ENCODE measurements around the gene BMAL2. TPM values are rescaled to one million over a fixed set of nuclear protein-coding genes. Genes with fewer than 3 reads are reported as not detected.

The BMAL2 gene
- total RNA-seq, 1 donor from 2014 or later, result 62.2 TPM

- no peak for DNase-seq
Observed at GRCh38 chr12:27359578-27360340, 27.1 kb downstream of the BMAL2 start.

- DNase-seq, result no peak
Observed at GRCh38 chr12:27361372-27361771, 28.7 kb downstream of the BMAL2 start.

- no peak for DNase-seq
Observed at GRCh38 chr12:27366621-27367020, 34.0 kb downstream of the BMAL2 start.

DNA sequence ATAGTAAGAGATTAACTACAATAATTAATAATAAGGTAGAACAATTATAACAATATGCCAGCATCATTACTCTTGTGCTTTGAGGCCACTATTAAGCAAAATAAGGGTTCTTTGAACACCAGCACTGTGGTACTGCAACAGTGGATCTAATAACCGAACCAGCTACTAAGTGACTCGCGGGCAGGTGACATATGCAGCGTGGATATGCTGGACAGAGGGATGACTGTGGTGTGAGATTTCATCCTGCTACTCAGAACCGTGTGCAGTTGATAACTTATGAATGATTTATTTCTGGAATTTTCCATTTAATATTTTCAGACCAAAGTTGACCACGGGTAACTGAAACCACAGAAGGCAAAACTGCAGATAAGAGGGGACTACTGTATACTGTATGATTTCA, 34.4 kb downstream of the BMAL2 start:
- DNase-seq, result no peak

GRCh38 chr12:27382171-27382795, 49.6 kb downstream of the BMAL2 start:
- DNase-seq, result no peak

Other genes with a start within 250 kb of the BMAL2 start
- 23.1 TPM for gene STK38L, start 88.5 kb upstream of the BMAL2 start, total RNA-seq
- 0.78 TPM for gene SMCO2, start 113.9 kb downstream of the BMAL2 start, total RNA-seq
- 108 TPM for gene PPFIBP1, start 191.4 kb downstream of the BMAL2 start, total RNA-seq

Data from occipital lobe (tissue), 2 donors.